NT2/D1 (cell line): ENCODE measurements around the gene SEC24D.

ENCODE experiments used
- DNase-seq: peaks from one replicate; pipeline ENCODE4 v3.0.0-alpha.2; 2011; ENCODE audit warnings: low read depth, low spot score
- H3K27me3 ChIP-seq: 2 replicates; pipeline ENCODE4 v1.6.0; 2011; ENCODE audit warnings: mild to moderate bottlenecking; ENCODE audit not compliant: insufficient read length, insufficient read depth
- H3K36me3 ChIP-seq: 2 replicates; pipeline ENCODE4 v1.6.1; 2011; ENCODE audit warnings: mild to moderate bottlenecking, low read length, mixed read lengths; ENCODE audit not compliant: insufficient read depth, insufficient read length
- H3K4me1 ChIP-seq: 2 replicates; pipeline ENCODE4 v1.5.1; 2011; ENCODE audit not compliant: insufficient read depth, insufficient read length
- H3K4me3 ChIP-seq: 2 replicates; pipeline ENCODE4 v1.5.1; 2011; ENCODE audit warnings: low read depth; ENCODE audit not compliant: insufficient read length
- H3K9ac ChIP-seq: 2 replicates; pipeline ENCODE4 v1.6.0; 2011; ENCODE audit warnings: low read depth; ENCODE audit not compliant: insufficient read length
- H3K9me3 ChIP-seq: 2 replicates; pipeline ENCODE4 v1.5.1; 2011; ENCODE audit warnings: mild to moderate bottlenecking, low read length; ENCODE audit not compliant: insufficient read depth
- SUZ12 ChIP-seq: IDR thresholded peaks from 2 replicates; pipeline ENCODE4 v1.6.1; 2011; ENCODE audit not compliant: insufficient read length, insufficient read depth; ENCODE audit errors: extremely low read depth
- YY1 ChIP-seq: IDR thresholded peaks from 2 replicates; pipeline ENCODE4 v1.6.1; 2011; ENCODE audit not compliant: insufficient read length, insufficient read depth
- ZNF274 ChIP-seq: IDR thresholded peaks from 2 replicates; pipeline ENCODE4 v1.6.1; 2011; ENCODE audit warnings: mild to moderate bottlenecking, low read depth, low read length

SEC24D gene

GRCh38 chr4:118857760-118858159, 21.8 kb upstream of the SEC24D start:
- H3K4me1 ChIP-seq, result no peaks in the 10 kb centered on the region
- H3K36me3 ChIP-seq, result no peaks in the 10 kb centered on the region
- H3K27me3 ChIP-seq, result no peaks in the 10 kb centered on the region
- H3K4me3 ChIP-seq, result no peak overlapping the region
- no peak for DNase-seq
- no peak for TF ChIP-seq YY1
- no peak for TF ChIP-seq SUZ12
- TF ChIP-seq ZNF274, result no peak
- no peaks in the 10 kb centered on the region for H3K9me3 ChIP-seq
- H3K9ac ChIP-seq, result no peak overlapping the region

- Histone ChIP-seq H3K9me3 (no peaks in the 10 kb centered on the region), H3K4me3 (no peak overlapping the region), H3K9ac (no peak overlapping the region), H3K36me3 (no peaks in the 10 kb centered on the region), H3K27me3 (no peaks in the 10 kb centered on the region), H3K4me1 (no peaks in the 10 kb centered on the region)
- TF ChIP-seq ZNF274 (no peak), YY1 (no peak), SUZ12 (no peak)
- DNase-seq, result no peak
Observed at GRCh38 chr4:118850488-118851173, 14.7 kb upstream of the SEC24D start.

- TF ChIP-seq YY1 (no peak), SUZ12 (no peak), ZNF274 (no peak)
- H3K9ac ChIP-seq, result no peak overlapping the region
- no peaks in the 10 kb centered on the region for H3K9me3 ChIP-seq
- no peaks in the 10 kb centered on the region for H3K4me1 ChIP-seq
- H3K36me3 ChIP-seq, result no peaks in the 10 kb centered on the region
- peak; percentile 63 for DNase-seq
- no peaks in the 10 kb centered on the region for H3K27me3 ChIP-seq
- no peak overlapping the region for H3K4me3 ChIP-seq
Observed at GRCh38 chr4:118849867-118850487, 14.1 kb upstream of the SEC24D start.

- no peaks in the 10 kb centered on the region for H3K4me1 ChIP-seq
- H3K9me3 ChIP-seq, result no peaks in the 10 kb centered on the region
- no peaks in the 10 kb centered on the region for H3K36me3 ChIP-seq
- no peak overlapping the region for H3K9ac ChIP-seq
- H3K4me3 ChIP-seq, result no peak overlapping the region
- DNase-seq, result no peak
- TF ChIP-seq ZNF274 (no peak), SUZ12 (no peak), YY1 (no peak)
- H3K27me3 ChIP-seq, result no peaks in the 10 kb centered on the region
Observed at GRCh38 chr4:118848901-118849300, 13.0 kb upstream of the SEC24D start.

- H3K9me3 ChIP-seq, result no peaks in the 10 kb centered on the region
- no peaks in the 10 kb centered on the region for H3K36me3 ChIP-seq
- H3K4me3 ChIP-seq, result no peak overlapping the region
- H3K27me3 ChIP-seq, result no peaks in the 10 kb centered on the region
- H3K9ac ChIP-seq, result no peak overlapping the region
- no peak for TF ChIP-seq YY1
- TF ChIP-seq ZNF274, result no peak
- no peak for TF ChIP-seq SUZ12
- H3K4me1 ChIP-seq, result no peaks in the 10 kb centered on the region
- DNase-seq, result no peak
Observed at GRCh38 chr4:118848242-118848641, 12.3 kb upstream of the SEC24D start.

- no peak overlapping the region for H3K4me3 ChIP-seq
- no peak for DNase-seq
- H3K4me1 ChIP-seq, result no peaks in the 10 kb centered on the region
- no peak overlapping the region for H3K9ac ChIP-seq
- TF ChIP-seq SUZ12 (no peak), YY1 (no peak), ZNF274 (no peak)
- no peaks in the 10 kb centered on the region for H3K27me3 ChIP-seq
- H3K36me3 ChIP-seq, result no peaks in the 10 kb centered on the region
- no peaks in the 10 kb centered on the region for H3K9me3 ChIP-seq
Observed at GRCh38 chr4:118846979-118847378, 11.1 kb upstream of the SEC24D start.

GRCh38 chr4:118845552-118846050, 9.7 kb upstream of the SEC24D start:
- TF ChIP-seq YY1 (no peak), SUZ12 (no peak), ZNF274 (no peak)
- H3K4me3 ChIP-seq, result no peak overlapping the region
- H3K4me1 ChIP-seq, result no peaks in the 10 kb centered on the region
- DNase-seq, result no peak
- H3K9ac ChIP-seq, result no peak overlapping the region
- no peaks in the 10 kb centered on the region for H3K36me3 ChIP-seq
- no peaks in the 10 kb centered on the region for H3K27me3 ChIP-seq
- no peaks in the 10 kb centered on the region for H3K9me3 ChIP-seq
